Psoas muscle (tissue), 8 donors: ENCODE data around the gene PSMC3. TPM values are rescaled to one million over a fixed set of nuclear protein-coding genes. Genes with fewer than 3 reads are reported as not detected.

Experiments used
- ATAC-seq, 4 donors: fragments of 200-7000 bp; cut with Tn5 transposase; one replicate each; pipeline ENCODE4 v1.9.1; 2020; ENCODE audit warnings: moderate library complexity in 3 of 4, mild to moderate bottlenecking in 2 of 4
- DNase-seq, 2 donors: peaks; one replicate each; pipeline ENCODE4 v3.0.0-alpha.2; 2020
- H3K27ac ChIP-seq: fragments of 200-600 bp; one replicate; pipeline ENCODE4 v1.8.0; 2022
- H3K27me3 ChIP-seq, 3 donors: fragments of 200-600 bp in 1 of 3; one replicate each; pipeline versions ENCODE4 v1.6.1 to v1.8.0; 2013 to 2022; ENCODE audit warnings: low read length in 2 of 3, mild to moderate bottlenecking in 2 of 3, moderate library complexity in 1 of 3; ENCODE audit not compliant: insufficient read depth in 3 of 3
- H3K36me3 ChIP-seq, 2 donors: fragments of 200-600 bp in 1 of 2; one replicate each; pipeline versions ENCODE4 v1.6.1 to v1.8.0; 2013 to 2022; ENCODE audit warnings: low read depth in 1 of 2, mild to moderate bottlenecking in 1 of 2, moderate library complexity in 1 of 2; ENCODE audit not compliant: insufficient read depth in 1 of 2
- H3K4me1 ChIP-seq: fragments of 200-600 bp; one replicate; pipeline ENCODE4 v1.8.0; 2022
- H3K4me3 ChIP-seq: fragments of 200-600 bp; one replicate; pipeline ENCODE4 v1.8.0; 2022; ENCODE audit warnings: mild to moderate bottlenecking
- H3K9me3 ChIP-seq: fragments of 200-600 bp; one replicate; pipeline ENCODE4 v1.8.0; 2022
- CTCF ChIP-seq: fragments of 200-600 bp; IDR thresholded peaks from one replicate; pipeline ENCODE4 v1.8.0; 2022; ENCODE audit warnings: antibody characterized with exemption
- WGBS, 3 donors: extraction: QIAGEN DNeasy Blood & Tissue Kit; methylation state at CpG; one replicate each; pipeline versions ENCODE4 v1.1.6 to v1.1.7; 2013; 5-methylcytosine and 5-hydroxymethylcytosine counted together
- intact Hi-C, 2 donors: fragments of 100-400 bp; cut with DNase I; formaldehyde crosslinking; loops; one replicate each; pipeline versions ENCODE4 v1.11.0 to v1.14.2; 2022
- long read RNA-seq, 2 donors: library from polyadenylated mRNA; unstranded; transcript quantifications; one replicate each; pipeline ENCODE4 v2.0.0, GENCODE V29; 2021
- polyA plus RNA-seq, 3 donors: library from polyadenylated mRNA; stranded (reverse); fragments of 200-250 nt; gene quantifications; one replicate each; pipeline ENCODE4 v1.2.3, GENCODE V29; 2013
- total RNA-seq, 4 donors: library from RNA; stranded (reverse); fragmentation: NEBNext Ultra II Directional in 2 of 4; extraction: Animal tissue kit (Norgen Biotek cat#: 25700) in 2 of 4; gene quantifications; one replicate each; pipeline versions ENCODE4 v1.2.1 to v1.2.4, GENCODE V29; 2021 to 2023
- donor health status: healthy with polysubstance abuse.
- donor health status: DM: no; HTN: no; CAD: no; lungs with moderate emphysema.
- donor health status: Bipolar disorder and iron deficiency.
- donor health status: healthy.
- donor health status: DM: yes; HTN: yes; CAD: no.
- donor health status: DM: no; HTN: no; CAD: no.
- donor health status: DM: no; HTN: no; CAD: no.
- donor health status: DM: yes; HTN: yes; CAD: no.

PSMC3 gene
- total RNA-seq (100 to 1,000 TPM; 141 to 255 (median 191) TPM), polyA plus RNA-seq (100 to 1,000 TPM; 300 to 346 (median 316) TPM)
- long read RNA-seq, donor 1, transcript PSMC3-212 (12 exons, 1,373 nt), result major isoform, 158 of 187 reads
- long read RNA-seq, donor 1, partial matches to known transcripts, result 21 of 187 reads
- long read RNA-seq, donor 1, other reads (novel, unspliced or antisense), result 8 of 187 reads
- long read RNA-seq, donor 2, transcript PSMC3-212 (12 exons, 1,373 nt), result major isoform, 366 of 418 reads
- long read RNA-seq, donor 2, partial matches to known transcripts, result 24 of 418 reads
- long read RNA-seq, donor 2, other reads (novel, unspliced or antisense), result 28 of 418 reads

- Histone ChIP-seq H3K27me3 (no peaks in the 10 kb centered on the region), H3K9me3 (no peaks in the 10 kb centered on the region), H3K4me3 (peak within 1 kb of the TSS; percentile 83), H3K4me1 (peaks cover 21% of the 10 kb centered on the region), H3K27ac (peak within 1 kb of the TSS; percentile 90), H3K36me3 (peaks cover 9 to 40% of the 10 kb centered on the region in 2 donors)
- ATAC-seq (peak; percentile 95 to 98 (median 96)), DNase-seq (peak; percentile 99 to 100)
- intact Hi-C loops, result loop anchor here in 1 of 2 donors (1.0 kb wide), 1 partner anchor 18 kb away; the partner anchor contains the start of gene SLC39A13
- TF ChIP-seq CTCF, result no peak
- WGBS, 3 donors, result 0 to 1% (median 0%) methylated on average over 61 to 62 of the region's 62 CpGs
Observed at GRCh38 chr11:47426062-47426956, at the start of gene PSMC3. Gene PSMC3, minus strand, starts transcription at chr11:47426439. Its CDS starts 160 bp downstream, at chr11:47426279.

GRCh38 chr11:47470671-47471070 lies 44.4 kb upstream of the PSMC3 start:
- WGBS, 3 donors, result 76 to 89% (median 81%) methylated on average over 4 of the region's 4 CpGs

GRCh38 chr11:47469361-47470179 lies 43.3 kb upstream of the PSMC3 start:
- 82 to 91% (median 85%) methylated on average over 7 of the region's 7 CpGs for WGBS, 3 donors
- intact Hi-C loops, result no loop called here
- Histone ChIP-seq H3K27me3 (no peaks in the 10 kb centered on the region), H3K4me1 (peaks cover 7% of the 10 kb centered on the region), H3K9me3 (no peaks in the 10 kb centered on the region), H3K36me3 (peaks cover 17 to 68% of the 10 kb centered on the region in 2 donors), H3K27ac (no peak overlapping the region), H3K4me3 (no peak overlapping the region)
- ATAC-seq, result peak in 3 of 4 donors; percentile 14 to 23 (median 15)
- TF ChIP-seq CTCF, result no peak
- DNase-seq, result no peak

More at GRCh38 chr11:47470671-47471070, 44.4 kb upstream of the PSMC3 start:
- DNase-seq, result no peak
- Histone ChIP-seq H3K9me3 (no peaks in the 10 kb centered on the region), H3K4me3 (no peak overlapping the region), H3K27me3 (no peaks in the 10 kb centered on the region), H3K36me3 (peaks cover 19 to 79% of the 10 kb centered on the region in 2 donors), H3K4me1 (peaks cover 7% of the 10 kb centered on the region), H3K27ac (no peak overlapping the region)
- intact Hi-C loops, result no loop called here
- no peak for ATAC-seq
- TF ChIP-seq CTCF, result no peak

GRCh38 chr11:47468598-47469214 lies 42.5 kb upstream of the PSMC3 start:
- H3K9me3 ChIP-seq, result no peaks in the 10 kb centered on the region
- H3K27me3 ChIP-seq, result no peaks in the 10 kb centered on the region
- DNase-seq (no peak), ATAC-seq (peak in 3 of 4 donors; percentile 17 to 52 (median 50))
- TF ChIP-seq CTCF, result no peak
- H3K27ac ChIP-seq, result no peak overlapping the region
- peaks cover 20 to 63% of the 10 kb centered on the region in 2 donors for H3K36me3 ChIP-seq
- WGBS, 3 donors, result 60 to 68% (median 62%) methylated on average over 8 of the region's 8 CpGs
- H3K4me3 ChIP-seq, result no peak overlapping the region
- intact Hi-C loops, result no loop called here
- H3K4me1 ChIP-seq, result peaks cover 7% of the 10 kb centered on the region
